SHP77 treated with DMSO at 0.1 percent for 48 hours (cell line): ENCODE data around the gene WDR75.

ENCODE experiments used
- DNase-seq: peaks from one replicate; lab custom pipeline; 2025; lab: John Stamatoyannopoulos, UW

Gene WDR75

DNA sequence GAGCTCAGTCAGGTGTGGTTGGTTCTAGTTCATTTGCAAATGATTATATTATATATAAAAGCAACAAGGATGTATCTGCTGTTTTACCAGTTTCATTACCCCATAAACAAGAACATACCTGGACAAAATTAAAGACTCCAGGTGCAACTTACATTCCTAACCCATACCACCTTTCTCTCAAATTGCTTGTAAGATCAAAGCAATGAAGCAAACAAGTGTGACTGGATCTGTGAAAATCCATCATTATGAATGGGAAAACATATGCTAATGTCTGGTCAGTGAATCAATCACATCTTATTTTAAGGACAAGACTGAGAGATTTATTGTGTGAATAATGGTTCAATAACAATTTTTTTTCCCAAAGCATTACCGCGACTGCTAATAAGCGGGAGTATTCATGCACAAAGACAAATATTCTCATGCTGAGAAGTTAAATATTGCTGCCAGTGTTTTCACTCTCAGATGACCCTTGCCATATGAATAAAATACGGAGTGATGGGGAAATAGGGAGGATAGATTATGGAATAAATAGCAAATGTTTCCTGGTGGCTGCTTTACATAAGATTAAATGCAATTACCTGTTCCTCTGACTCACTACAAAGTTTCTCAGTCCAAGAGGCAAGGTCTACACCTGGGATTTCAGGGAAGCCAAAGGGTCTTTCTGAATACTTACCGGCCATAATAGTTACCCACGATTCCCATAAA lies 59.3 kb downstream of the WDR75 start:
- DNase-seq, result no peak

DNA sequence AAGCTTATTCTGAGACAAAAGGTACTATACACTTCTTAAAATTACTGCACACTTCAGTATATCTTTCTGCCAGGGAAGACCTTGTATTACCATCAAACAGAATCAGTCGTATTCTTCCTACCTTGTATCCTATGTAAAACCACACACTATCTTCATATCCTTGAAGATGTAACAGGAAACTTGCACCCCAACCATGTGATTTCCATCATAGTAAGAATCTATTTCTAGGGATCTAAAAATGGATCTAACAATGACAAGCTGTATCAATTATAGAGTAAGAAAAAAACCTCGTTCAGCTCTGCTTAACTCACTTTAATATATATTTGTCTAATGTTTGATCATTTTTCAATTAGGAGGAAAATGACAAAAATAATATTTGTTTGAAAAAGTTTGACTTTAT lies 60.2 kb downstream of the WDR75 start:
- no peak for DNase-seq

DNA sequence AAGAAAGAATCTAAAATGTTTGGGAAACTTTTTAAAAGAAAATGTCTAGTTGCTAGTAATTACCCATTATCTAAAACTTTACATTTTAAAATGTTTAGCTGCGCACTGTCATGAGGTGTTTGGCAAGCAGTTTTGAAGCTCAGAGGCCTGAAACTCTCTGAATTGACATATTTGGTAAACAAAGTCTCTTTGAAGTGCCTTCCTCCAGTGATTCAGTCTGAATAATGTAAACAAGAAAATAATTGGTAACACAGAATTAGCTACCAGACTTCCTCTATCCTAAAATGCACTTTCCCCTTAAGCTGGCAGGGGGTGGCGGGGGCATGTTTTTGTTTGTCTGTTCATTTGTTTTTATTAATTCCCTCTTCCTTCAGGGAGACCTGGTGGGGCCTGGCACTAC lies 61.4 kb downstream of the WDR75 start:
- DNase-seq, result no peak

DNA sequence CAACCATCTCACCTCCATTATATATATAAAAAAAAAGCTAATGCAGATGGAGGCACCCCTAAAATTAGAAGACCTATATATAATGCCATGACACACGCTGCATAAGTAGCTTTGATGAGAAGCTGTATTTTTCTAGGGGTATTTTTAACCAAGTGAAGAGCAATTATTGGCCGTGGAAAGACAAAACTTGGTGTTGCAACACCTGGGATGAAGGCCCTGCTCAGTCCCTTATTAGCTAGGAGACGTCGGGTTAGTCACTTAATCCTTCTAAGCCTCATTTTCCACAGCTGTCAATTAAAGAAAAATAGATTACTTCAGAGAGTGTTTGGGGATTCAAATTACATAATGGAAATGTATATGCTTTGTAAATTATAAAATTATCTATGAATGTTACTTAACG lies 63.0 kb downstream of the WDR75 start:
- DNase-seq, result no peak

DNA sequence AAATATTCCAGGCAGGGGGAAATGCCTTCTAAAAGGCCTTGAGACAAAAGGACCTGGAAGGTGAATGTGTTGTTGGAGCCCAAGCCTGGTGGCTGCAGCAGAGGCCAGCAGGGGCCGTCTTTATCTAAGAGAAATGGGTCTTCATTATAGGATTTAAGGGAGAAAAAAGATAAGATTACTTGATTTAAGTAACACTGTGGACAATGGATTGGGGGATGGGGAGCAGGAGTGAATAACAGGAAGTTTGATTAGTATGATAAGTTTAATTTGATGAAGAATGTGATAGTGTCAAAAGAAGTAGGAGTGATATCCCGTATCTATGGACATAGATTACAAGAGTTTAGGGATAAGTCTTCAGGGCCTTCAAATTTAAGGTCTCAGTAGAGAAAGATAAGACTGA lies 64.2 kb downstream of the WDR75 start:
- DNase-seq, result no peak

DNA sequence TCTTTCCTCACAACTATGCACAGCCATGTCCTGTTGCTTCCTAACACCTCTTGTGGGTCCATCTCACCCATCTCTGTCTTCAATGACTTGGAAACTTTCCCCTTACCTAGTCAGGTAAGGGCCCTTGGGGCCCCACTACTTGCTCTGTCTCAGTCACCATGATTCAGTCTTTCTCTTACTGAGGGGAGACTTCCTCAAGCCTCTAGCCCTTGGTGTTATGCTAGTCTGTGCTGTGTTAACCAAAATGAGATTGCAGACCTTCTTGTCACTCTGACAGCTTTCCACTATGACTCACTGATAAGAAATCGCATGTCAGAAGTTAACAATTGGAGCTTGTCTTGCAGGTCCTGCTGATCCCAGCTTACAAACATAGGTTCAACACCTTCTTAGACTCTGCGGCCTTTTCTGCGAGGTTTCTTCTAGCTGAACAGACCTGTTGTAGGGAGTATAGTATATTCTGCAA lies 65.3 kb downstream of the WDR75 start:
- DNase-seq, result no peak

DNA sequence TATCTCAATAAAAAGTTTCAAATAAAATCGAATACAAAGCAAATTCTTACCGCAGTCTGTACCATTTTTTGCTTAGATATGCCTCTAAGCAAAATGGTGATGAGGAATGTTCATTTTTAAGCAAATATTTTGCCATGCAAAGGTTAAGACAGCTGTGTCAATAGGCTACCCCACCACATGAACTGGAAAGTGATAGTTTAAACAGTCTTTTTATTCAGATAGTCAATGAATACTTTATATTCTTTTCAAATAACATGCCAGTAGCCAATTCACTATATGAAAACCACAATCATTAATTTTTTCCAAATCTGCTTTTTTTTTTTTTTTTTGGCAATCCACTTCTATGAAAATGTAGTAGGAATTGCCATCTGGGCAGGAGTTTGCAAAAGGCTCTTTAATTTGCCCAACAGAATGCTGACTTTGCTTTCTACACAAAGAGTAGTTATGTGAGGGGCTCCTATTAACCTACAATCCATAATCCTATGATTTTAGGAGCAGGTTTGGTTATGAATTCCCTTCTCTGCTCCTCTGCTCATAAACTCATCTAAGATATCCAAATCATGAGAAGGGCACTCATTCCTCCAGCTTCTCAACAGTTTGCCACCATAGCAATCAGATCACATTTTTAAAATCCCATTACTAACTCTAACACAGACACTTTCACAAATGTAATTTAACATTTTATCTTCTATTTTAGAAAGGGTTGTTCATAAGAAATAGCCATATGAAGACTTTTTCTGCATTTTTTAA lies 70.1 kb downstream of the WDR75 start:
- DNase-seq, result no peak

DNA sequence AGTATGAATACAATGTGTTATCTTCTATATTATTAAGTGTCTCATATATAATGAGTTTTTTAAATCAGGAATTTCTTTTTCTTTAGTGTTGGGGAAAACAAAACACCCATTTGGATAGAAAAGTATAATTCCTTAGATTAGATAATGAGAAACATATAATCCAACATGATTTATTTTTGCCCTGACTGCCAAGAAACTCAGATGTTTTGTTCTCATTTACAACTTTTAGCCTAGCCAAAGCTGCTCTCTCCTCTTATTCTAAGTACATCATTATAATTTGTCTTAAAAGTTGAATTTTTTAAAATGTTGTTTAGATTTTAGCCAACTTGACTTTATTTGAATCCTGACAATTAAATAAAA lies 70.7 kb downstream of the WDR75 start:
- DNase-seq, result no peak

DNA sequence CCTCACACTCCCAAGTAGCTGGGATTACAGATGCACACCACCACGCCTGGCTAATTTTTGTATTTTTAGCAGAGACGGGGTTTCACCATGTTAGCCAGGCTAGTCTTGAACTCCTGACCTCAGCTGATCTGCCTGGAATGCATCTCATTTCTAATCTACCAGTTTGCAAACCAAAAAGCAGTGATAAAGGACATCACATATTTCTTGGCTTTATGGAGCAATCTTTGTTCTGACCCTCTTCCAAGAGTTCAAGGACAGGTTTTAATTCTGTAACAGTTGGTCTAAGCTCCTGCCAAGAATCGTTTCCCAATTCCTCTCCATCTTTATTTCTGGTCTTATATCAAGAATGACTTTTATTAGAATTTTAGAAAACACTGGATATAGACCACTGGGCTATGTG lies 71.6 kb downstream of the WDR75 start:
- no peak for DNase-seq

DNA sequence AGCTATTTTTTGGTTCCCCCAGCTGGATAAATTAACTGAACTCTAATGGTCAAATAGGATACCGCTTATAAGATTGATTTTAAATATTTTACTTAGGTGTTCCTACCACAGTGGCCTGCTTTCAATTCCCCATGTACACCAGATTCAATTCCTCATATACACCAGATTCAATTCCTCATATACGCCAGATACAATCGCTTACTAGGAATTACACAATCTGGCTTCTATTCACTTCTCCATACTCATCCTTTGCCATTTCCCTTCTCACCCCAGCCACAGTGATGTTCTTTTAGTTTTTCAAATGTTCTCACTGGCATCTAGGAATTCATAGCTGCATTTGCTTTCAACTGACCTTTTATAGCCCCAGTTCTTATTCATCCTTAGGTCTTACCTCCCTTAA lies 72.8 kb downstream of the WDR75 start:
- no peak for DNase-seq

DNA sequence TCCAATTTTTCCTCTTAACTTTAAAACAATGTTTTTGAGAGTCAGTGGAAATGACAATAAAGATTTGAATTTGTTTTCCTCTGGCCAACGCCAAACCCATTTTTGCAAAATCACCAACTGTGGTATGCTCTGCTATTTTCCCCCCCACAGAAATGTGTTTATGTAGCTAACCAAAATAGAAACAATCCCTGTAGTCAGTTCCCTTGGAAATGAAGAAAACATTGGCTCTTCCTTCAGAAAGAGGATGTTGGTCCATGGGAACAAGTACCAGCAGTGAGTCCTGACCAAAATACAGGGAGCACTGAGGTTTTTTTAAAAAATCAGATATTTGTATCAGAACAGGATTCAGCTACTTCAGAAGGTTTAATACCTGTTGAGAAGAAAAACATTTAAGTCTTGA lies 74.0 kb downstream of the WDR75 start:
- DNase-seq, result no peak

DNA sequence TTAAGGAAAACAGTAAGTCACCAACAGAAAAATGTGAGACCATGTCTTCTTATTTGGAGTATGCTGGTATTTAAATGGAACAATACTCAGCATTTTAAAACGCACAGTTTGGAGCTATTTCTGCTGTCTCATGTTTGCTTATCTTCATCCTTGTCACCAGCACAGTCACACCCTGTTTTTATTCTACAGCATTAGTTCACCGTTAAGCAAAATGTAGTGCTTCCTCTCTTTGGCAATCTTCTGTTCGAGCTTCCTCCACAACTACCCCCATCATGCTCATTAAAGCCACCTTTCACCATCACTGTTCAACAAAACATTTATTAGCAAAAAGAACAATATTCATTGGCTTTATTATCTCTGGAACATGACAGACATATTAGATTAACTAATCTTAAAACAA lies 75.3 kb downstream of the WDR75 start:
- no peak for DNase-seq

DNA sequence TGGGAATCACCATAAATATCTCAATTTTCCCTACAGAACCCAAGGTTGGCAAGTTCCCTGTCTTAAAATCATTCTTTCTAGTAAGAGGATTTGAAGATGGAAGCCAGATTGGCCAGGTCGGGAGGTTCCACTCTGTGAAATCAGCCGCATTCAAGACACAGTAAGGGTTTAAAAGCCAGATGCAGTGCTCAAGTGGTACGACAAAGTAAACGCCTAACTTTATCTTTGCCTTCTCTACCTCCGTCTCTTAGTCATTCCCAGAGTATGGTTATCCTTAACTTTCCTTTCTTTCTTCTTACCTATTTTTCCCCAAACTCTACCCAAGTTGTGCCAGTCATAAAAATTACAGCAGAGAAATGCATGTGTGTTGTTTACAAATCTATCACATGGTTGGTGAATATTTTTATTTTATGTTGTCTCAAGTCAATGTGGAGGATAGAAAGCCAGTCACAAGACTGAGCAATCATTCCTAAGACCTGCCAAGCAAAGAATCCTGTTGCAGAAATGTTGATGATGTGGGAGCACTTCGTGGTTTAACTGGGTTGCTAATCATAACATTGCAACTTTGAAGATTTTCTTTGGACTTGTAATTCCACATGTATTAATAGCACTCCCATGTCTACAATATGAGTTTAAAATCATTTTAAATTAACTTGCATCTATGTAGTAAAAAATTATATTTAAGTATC lies 76.7 kb downstream of the WDR75 start:
- no peak for DNase-seq

DNA sequence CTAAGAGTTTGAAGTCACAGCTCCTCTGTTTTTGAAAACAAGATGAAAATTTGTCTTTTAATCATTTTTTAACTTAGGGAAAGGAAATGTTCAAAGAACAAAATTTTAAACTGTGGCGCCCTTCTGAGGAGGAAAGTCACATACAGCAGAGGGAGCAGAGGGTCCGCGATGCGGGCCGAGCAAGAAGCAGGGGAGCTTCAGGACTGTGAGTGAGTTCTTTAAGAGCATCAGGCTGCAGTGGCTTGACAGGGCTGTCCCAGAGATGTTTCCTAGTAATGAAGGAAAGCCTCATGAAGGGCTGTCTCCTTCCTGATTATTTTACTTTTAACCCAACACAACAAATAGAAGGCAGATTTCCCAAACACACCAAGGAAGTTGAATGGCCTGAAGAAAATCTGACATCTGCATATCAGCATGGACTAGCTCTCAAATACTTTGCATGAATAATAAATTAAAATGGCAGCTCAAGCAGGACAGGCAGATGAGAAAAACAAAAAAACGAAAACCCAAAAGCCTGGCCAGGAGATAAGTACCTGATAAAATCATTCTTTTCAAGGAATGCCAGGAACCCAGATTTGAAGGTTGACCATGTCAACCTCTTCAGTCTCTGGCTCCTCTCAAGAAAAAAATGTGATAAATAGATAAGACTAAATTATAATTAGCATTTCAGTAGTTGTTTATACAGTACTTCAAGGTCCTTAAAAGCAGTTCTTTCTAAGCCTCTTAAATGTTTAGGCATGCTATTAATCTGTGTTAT lies 78.5 kb downstream of the WDR75 start:
- DNase-seq, result no peak

DNA sequence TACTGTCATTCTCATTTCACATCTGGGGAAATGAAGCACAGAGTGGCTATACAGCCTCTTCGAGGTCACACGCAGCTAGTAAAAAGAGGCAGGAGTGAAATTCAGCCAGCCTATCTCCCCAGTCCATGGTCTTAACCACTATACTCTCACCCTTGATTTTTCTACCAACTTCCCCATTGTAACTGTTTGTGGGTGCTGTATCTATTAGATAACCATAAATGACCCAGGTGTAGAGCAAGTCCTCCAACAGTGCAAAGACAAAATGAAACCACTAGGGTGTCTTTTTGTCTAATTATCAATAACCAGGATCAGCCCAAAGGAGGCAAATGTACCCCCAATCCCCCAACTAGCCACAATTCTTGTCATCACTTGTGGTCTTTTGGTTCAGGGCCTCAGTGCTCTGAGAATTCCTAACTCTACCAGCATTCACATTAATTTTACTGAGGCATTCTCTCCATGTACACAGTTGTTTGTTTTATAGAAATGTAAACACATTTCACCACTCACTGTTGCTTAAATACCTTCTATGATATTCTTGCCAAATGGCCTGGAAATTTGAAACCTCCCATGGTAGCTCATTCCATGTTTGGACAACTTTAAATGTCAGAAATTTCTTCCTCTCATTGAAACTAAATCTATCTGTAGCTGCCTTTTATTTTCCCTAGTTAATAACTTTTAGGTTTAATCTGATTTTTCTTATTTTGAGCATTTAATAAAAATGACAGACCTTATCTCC lies 80.6 kb downstream of the WDR75 start:
- DNase-seq, result no peak

DNA sequence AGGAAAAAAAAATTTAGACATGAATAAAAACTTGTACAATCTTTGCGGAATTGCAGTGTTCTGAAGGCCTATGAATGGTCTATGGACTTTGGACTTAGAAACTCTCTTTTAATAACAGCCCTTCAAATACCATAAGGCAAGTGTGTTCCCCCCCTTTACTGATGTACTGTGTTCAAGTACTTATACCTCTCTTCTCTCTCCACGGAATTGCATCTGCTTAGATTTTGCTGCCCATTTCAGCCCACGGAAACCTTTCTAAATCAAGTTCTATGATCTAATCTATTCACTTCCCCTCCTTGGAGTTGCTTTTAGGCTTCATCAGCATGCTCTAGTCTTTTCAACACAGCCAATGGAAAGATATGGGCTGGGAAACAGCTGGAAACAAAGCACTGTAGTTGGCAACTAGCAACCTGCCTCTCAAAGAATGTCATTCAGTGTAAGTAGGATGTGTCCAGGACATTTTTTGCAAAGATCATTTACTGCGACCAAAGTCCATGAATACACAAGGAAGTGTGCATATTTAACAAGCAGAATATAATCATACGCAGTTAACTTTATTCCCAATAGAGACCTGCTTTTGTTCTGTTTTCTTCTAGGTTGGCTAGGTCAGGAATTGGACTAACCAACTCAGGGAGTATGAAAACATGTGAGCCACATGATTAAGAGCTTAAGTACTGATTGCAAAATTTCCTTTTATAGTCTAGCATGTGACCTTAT lies 81.3 kb downstream of the WDR75 start:
- no peak for DNase-seq

DNA sequence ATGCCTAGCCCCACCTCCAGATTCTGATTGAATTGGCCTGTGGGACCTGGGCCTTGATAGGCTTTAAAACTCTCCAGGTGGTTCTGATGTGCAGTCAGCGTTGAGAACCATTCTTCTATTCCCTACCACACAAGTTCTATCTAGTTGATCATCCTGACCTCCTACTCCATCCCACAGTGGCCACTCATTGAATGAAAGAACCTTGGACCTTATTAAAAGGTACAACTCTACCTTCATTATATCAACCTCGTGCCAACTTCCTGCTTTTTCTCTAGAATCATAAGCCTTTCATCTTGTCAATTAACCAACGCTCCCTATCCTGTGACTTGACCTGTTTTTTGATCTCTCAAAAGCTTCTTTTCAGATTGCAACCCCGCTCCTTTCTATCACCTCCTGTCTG lies 83.5 kb downstream of the WDR75 start:
- no peak for DNase-seq
